ENCODE data around the gene TMEM254.
"Not testable (repeated sequence)": the region's sequence is repeated elsewhere in the genome, so short reads cannot be mapped to it uniquely, and the experiment has no call there.

TMEM254 gene

DNA sequence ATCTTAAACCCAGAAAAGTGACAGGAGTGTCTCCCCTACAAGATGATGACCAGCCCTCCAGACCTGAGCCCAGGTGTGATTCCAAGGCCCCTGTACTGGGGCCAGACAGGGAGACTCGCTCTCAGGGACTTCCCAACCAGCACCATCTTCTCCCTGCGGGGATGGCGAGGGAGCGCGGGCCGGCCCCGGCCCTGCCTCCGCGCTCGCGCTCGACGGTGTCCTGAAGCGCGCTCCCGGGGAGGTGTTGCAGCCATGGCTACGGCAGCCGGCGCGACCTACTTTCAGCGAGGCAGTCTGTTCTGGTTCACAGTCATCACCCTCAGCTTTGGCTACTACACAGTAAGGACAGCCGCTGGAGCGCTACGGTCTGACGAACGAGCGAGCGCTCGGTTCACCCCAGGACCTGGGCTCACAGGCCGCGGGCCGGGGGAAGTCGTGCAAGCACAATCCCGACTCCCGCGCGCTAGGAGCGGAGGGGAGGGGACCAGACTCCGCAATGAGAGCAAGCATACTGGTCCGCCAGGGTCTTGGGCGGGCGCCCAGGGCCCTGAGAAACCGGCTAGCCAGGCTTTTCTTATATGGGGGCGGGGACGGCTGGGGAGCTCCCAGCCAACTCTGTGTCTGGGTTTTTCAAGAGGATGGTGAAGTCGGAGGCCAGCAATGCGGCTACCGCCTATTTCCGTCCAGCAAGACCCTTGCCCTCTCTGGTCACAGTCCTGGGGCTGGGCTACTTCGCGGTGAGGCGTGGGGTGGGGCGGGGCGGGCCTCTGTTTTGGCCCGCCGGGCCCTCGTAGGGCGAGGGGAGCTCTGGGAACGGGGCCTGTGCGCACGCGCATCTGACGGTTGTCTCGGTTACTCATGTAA, at the start of gene TMEM254:
Gene TMEM254, plus strand, starts transcription at position 218 of the 864 bp plus-strand sequence. Its CDS starts 35 bp downstream, at position 253.
- DNase-seq (ENCODE audit: low spot score): peak; percentile 91

- DNase-seq (ENCODE audit: low spot score): not testable (repeated sequence)
Measured at GRCh38 chr10:80029205-80029604, 49.3 kb upstream of the TMEM254 start.

GRCh38 chr10:80029865-80030264, 48.6 kb upstream of the TMEM254 start:
- not testable (repeated sequence) for DNase-seq (ENCODE audit: low spot score)

- no peak for DNase-seq (ENCODE audit: low spot score)
Measured at GRCh38 chr10:80032503-80032902, 46.0 kb upstream of the TMEM254 start.

GRCh38 chr10:80034766-80035165, 43.7 kb upstream of the TMEM254 start:
- DNase-seq (ENCODE audit: low spot score): not testable (repeated sequence)

GRCh38 chr10:80035430-80035829, 43.0 kb upstream of the TMEM254 start:
- DNase-seq (ENCODE audit: low spot score): not testable (repeated sequence)

GRCh38 chr10:80036921-80037500, 41.5 kb upstream of the TMEM254 start:
- not testable (repeated sequence) for DNase-seq (ENCODE audit: low spot score)

DNA sequence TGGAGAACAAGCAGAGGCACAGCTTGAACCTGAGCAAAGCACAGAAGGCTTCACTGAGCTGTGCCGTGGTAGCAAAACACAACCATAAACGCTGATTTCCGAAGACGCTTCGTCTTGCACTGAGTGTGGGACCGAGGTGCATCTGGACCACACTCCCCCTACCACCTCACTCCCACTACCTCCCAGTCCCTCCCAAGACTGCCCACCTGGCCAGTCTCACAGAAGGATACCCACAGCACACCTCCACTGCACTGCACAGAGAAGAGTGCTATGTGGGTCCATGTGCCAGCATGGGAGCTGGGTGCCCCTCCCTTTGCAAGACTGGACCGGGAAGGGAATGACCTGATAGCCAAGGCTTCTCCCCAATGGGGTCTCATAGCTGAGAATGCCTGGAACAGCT, 40.2 kb upstream of the TMEM254 start:
- not testable (repeated sequence) for DNase-seq (ENCODE audit: low spot score)

GRCh38 chr10:80041162-80041561, 37.3 kb upstream of the TMEM254 start:
- DNase-seq (ENCODE audit: low spot score): no peak

GRCh38 chr10:80044935-80045334, 33.5 kb upstream of the TMEM254 start:
- not testable (repeated sequence) for DNase-seq (ENCODE audit: low spot score)

- peak; percentile 47 for DNase-seq (ENCODE audit: low spot score)
Measured at GRCh38 chr10:80046629-80047441, 31.6 kb upstream of the TMEM254 start.

DNA sequence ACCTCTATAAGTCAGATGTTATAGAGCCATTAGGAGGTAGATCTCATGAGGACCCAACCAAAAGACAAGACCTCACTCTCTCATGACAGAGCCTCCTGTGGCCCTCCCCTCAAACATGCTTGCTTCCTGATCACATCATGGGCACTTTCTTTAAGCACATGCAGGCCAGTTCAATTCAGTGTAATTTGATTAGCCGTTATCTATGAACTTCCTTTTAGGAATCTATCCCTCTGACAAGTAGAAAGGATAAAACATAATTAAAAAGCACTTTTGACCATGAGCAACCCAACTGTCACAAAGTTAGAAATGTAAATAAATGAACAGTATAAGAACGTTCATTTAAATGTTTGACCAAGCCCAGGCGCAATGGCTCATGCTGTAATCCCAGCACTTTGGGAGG, 27.7 kb upstream of the TMEM254 start:
- no peak for DNase-seq (ENCODE audit: low spot score)

GRCh38 chr10:80051993-80052392, 26.5 kb upstream of the TMEM254 start:
- no peak for DNase-seq (ENCODE audit: low spot score)

DNA sequence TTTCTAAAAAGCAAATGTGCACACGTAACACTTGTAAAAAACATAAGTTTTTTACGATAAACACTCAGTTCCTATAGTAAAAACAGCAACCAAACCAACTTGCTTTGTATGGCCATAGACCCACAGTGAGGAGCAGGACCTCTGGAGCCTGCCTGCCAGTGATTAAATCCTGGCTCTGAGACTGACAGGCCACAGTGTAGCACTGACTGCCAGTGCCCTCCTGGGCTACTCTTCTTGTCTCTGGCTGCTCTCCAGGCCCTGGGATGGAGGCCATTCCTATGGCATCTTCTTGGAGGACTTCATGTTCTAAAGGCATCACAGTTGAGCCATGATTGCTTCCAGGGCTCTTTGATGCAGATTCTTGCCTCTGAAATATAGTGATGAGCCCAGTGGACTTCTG, 22.7 kb upstream of the TMEM254 start:
- no peak for DNase-seq (ENCODE audit: low spot score)

DNA sequence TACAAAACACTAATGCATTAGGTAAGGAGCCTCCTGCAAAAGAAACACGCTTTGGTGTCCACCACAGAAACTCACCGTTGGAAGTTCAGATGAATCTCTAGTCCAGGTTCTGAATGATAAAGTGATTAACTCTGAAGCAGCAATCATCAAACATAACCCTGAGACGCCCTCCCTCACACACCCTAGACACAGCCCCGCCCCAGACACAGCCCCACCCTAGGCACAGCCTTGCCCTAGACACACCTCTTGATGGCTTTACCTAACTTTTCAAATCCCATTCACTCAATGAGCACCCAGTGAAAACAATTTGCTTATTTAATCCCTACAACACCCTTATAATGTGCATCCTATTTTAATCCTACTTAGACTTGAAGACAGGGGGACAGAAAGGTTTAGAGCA, 21.3 kb upstream of the TMEM254 start:
- DNase-seq (ENCODE audit: low spot score): no peak

- no peak for DNase-seq (ENCODE audit: low spot score)
Measured at GRCh38 chr10:80064120-80064886, 14.2 kb upstream of the TMEM254 start.

- no peak for DNase-seq (ENCODE audit: low spot score)
Measured at GRCh38 chr10:80066809-80067208, 11.7 kb upstream of the TMEM254 start.

DNA sequence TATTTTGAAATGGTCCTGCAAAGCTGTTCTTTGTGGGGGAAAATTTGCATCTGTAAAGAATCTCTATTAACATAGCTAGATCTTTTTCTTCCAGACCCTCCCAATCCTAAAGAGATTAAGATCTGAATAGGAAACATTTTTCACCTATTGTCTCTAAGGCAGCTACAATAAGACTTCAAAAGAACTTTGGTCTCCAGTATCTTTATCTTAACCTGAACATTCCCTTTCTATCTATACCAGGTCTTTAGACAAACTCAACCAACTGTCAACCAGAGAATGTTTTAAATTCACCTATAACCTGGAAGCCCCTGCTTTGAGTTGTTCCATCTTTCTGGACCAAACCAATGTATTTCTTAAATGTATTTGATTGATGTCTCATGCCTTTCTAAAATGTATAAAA, 10.6 kb upstream of the TMEM254 start:
- not testable (repeated sequence) for DNase-seq (ENCODE audit: low spot score)

DNA sequence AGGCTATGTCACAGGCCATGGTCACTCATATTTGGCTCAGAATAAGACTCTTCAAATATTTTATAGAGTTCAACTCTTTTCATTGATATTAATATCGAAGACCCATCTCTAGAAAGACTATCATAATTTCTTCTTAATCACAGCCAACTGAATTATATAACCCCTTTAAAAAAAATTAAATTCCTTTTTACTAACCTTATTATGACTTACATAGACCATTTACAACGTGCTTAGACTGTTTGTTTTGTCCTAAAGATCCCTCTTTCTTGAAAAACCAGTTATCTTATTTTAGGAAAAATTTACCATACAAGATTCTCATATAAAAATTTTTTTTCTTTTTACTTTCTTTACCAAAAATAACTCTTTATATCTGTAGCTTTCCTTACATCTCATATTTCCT, 10.2 kb upstream of the TMEM254 start:
- no peak for DNase-seq (ENCODE audit: low spot score)

GRCh38 chr10:80070057-80070456, 8.4 kb upstream of the TMEM254 start:
- peak; percentile 89 for DNase-seq (ENCODE audit: low spot score)

- DNase-seq (ENCODE audit: low spot score): no peak
Measured at GRCh38 chr10:80072584-80072983, 5.9 kb upstream of the TMEM254 start.

DNA sequence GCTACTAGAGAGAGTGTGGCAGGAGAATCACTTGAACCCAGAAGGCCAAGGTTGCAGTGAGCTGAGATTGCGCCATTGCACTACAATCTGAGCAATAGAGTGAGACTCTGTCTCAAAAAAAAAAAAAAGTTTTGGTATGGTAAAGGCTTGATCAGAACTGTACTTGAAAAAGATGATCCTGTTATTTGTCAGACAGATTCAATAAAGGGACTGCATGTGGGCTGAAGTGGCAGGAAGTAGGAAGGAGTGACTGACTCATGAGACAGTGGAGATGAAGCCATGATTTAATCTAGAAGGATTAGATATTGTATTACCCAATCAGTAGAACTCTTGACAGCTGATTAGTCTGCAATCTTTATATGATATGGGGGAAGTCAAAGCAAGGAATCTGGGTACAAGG, 2.7 kb upstream of the TMEM254 start:
- peak; percentile 23 for DNase-seq (ENCODE audit: low spot score)
